Measurements from ENCODE around the gene DYNC1I1. TPM values are rescaled to one million over a fixed set of nuclear protein-coding genes. Genes with fewer than 3 reads are reported as not detected.

Gene DYNC1I1
- total RNA-seq, 1 experiment from 2014 or later = 3.2 TPM

GRCh38 chr7:95989301-95989700, 216.9 kb downstream of the DYNC1I1 start:
- H4K20me1 ChIP-seq (ENCODE audit: control insufficient read depth, insufficient read depth, insufficient read length) = no peaks in the 10 kb centered on the region

More at GRCh38 chr7:95989301-95989700, 216.9 kb downstream of the DYNC1I1 start:
- Histone ChIP-seq H3K23me2 (ENCODE audit: insufficient read length, low read depth, low read length, poor library complexity, severe bottlenecking) (no peaks in the 10 kb centered on the region), H3K9ac (ENCODE audit: extremely low read depth, insufficient read length, low read length) (no peak overlapping the region), H2BK5ac (ENCODE audit: insufficient read length, low read length) (no peak overlapping the region), H3K18ac (ENCODE audit: insufficient read length, low read depth, low read length) (no peak overlapping the region), H2AK5ac (ENCODE audit: insufficient read length, low read length) (no peak overlapping the region), H3K27ac (ENCODE audit: insufficient read length, low read depth, low read length) (no peak overlapping the region), H3K79me2 (ENCODE audit: insufficient read depth, low read length) (no peaks in the 10 kb centered on the region), H2BK20ac (ENCODE audit: low read depth, low read length, poor library complexity, severe bottlenecking) (no peak overlapping the region), H3K4ac (ENCODE audit: low read depth, low read length) (no peak overlapping the region), H3K23ac (ENCODE audit: insufficient read length, low read depth, low read length) (no peak overlapping the region), H3K4me1 (ENCODE audit: insufficient read depth, low read length) (no peaks in the 10 kb centered on the region), H4K8ac (replicated peaks; ENCODE audit: insufficient read length, low read depth, low read length) (no peak overlapping the region), H3K4me2 (ENCODE audit: insufficient read depth, insufficient read length, low read length) (no peak overlapping the region), H3K27me3 (ENCODE audit: insufficient read depth, low read length) (no peaks in the 10 kb centered on the region), H2BK120ac (ENCODE audit: low read depth, low read length, poor library complexity, severe bottlenecking) (no peak overlapping the region), H2BK12ac (ENCODE audit: insufficient read length, low read depth, low read length) (no peak overlapping the region), H4K5ac (ENCODE audit: insufficient read length, low read depth, low read length) (no peak overlapping the region), H3K9me3 (ENCODE audit: control insufficient read depth, low read depth, low read length) (no peaks in the 10 kb centered on the region), H3T11ph (ENCODE audit: low read length) (no peak overlapping the region), H2BK15ac (ENCODE audit: low read depth, low read length) (no peak overlapping the region), H3K14ac (ENCODE audit: insufficient read depth, low read length) (no peak overlapping the region), H2AFZ (ENCODE audit: low read length) (no peak overlapping the region), H3K56ac (ENCODE audit: insufficient read length, low read depth, low read length) (no peak overlapping the region), H3K79me1 (ENCODE audit: insufficient read depth, low read depth, low read length, poor library complexity, severe bottlenecking) (no peaks in the 10 kb centered on the region), H4K91ac (ENCODE audit: insufficient read length, low read depth, low read length) (no peak overlapping the region)
- no peak for DNase-seq
- Mint-ChIP-seq H3K36me3 (ENCODE audit: insufficient read depth in 1 of 3, low read depth in 3 of 3) (no peaks in the 10 kb centered on the region), H3K9me3 (no peaks in the 10 kb centered on the region), H3K4me3 (no peak overlapping the region), H3K4me1 (no peaks in the 10 kb centered on the region), H3K27ac (no peak overlapping the region; a peak in 1 of 7 replicates), H3K27me3 (ENCODE audit: low read depth) (no peaks in the 10 kb centered on the region; the same call in 1 of the 2 replicates)
- no CpG with 5 or more reads among the region's 5 CpGs for WGBS (ENCODE audit: extremely low coverage, insufficient read length, low lambda C conversion rate)
- no peak for TF ChIP-seq CTCF (conservative IDR thresholded peaks at IDR 0.05)
